ENCODE results near the gene PITRM1.
"Not testable (repeated sequence)": the region's sequence is repeated elsewhere in the genome, so short reads cannot be mapped to it uniquely, and the experiment has no call there.

Gene PITRM1

DNA sequence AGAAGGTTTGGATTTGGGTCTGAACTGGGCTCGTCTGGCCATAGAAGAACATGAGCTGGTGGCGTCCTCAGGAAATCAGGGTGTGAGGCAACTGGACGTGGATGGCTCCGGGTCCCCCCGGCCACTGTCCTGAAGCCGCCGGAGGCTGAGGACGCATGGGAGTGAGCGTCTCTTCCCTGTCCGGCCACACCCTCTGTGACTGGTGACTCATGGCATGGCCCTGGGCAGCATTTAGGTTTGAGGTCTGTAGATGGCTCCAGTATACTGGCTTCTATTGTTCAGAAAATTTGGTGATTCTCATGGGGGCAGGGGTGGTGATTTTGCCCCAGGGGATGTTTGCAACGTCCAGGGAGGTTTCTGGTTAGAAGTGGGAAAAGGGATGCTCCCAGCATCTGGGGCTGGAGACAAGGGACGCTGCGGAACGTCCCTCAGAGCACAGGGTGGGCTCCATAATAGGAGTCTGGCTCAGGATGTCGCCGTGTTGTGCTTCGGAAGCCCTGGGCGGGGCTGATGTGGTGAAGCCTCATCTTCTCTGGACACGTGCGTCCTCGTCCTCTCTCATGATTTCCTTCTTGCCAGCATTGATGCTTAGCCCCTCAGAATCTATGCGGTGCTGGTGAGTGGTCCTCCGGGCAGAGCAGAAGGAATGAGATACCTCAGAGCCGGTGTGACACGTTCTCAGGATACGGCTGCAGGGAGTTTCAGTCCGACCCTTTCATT, 49.9 kb downstream of the PITRM1 start:
- FAIRE-seq: no peak
- no peak for DNase-seq (ENCODE audit: low spot score)

DNA sequence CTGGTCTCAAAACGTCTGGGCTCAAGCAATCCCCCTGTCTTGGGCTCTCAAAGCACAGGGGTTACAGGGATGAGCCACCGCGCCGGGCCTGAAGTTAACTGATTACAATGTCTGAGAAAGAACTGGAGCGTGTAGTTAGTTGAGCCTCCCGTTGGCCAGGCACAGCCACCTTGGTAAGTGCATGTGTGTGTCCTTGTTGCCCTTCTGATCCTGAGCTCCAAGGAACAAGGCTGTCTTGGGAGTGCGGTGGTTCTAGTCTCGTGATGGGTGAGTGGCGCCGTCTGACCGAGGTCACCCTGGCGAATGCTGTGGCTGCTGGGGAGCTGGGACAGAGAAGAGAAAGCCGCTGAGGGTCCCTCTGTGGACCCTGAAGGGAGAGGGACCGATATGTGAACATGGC, 50.5 kb downstream of the PITRM1 start:
- FAIRE-seq (no peak), DNase-seq (ENCODE audit: low spot score) (no peak)

DNA sequence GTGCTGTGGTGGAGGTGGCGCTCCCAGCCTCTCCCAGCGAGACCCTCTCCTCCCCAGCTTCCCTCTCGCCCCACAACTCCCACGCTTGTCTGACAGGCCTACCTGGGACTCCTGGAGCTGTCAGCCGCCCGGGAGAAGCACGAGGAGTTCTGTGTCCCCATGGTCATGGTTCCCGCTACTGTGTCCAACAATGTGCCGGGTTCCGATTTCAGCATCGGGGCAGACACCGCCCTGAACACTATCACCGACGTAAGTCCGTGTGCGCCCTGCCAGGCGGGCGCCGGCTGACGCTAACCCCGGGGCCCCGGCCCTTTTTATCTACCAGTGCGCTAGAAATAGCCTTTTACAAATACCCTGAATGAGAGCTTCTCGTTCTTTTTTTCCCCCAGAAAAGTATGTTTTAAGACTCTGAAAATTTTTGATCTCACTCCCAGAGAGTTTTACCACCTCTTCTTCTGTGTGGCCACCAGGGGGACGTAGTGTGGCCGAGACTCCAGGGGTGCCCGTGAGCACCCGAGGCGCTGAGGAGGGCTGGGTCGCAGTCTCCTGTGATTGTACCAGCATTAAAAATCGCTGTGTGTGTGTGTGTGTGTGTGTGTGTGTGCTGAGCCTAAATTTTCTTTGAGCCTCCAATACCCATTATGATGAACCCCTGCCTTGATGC, 52.7 kb downstream of the PITRM1 start:
- DNase-seq (ENCODE audit: low spot score) (no peak), FAIRE-seq (no peak)

DNA sequence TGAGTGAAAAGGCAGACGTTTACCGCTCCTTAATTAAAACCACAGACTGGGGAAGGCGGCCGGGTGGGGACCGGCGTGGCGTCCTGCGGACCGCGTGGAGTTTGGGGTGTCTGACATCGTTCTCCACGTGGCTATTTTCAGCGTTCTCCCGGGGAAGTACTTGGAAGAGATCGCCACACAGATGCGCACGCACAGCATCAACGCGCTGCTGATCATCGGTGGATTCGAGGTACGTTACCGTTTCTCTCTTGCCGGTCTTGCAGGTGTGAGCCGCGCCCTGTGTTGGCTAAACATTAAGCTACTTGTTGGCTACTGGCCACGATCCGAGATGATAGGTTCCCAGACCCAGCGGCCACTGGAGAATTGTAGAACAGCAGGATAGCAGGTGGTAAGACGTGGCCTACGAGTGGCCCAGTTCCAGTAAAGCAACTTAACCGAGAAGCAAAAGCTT, 53.9 kb downstream of the PITRM1 start:
- FAIRE-seq: no peak
- no peak for DNase-seq (ENCODE audit: low spot score)

DNA sequence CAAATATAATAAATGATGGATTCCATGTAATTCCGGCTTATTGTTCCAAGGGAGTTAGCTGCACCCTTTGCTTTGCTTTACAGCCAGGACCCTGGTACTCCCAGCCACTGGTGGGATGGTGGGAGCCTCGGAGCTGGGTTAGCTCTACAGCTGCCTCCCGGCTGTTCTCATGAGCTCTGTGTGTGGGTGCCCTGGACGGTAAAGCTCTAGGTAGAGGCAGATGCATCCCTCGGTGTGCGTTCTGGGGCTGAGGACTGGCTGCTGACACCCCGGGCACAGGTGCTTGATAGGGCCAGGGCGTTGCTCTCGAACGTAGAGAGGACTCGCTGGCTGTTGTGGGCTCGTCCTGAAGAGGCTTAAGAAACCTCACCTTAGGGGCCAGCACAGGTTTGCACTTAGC, 55.1 kb downstream of the PITRM1 start:
- DNase-seq (ENCODE audit: low spot score): no peak
- FAIRE-seq: no peak

DNA sequence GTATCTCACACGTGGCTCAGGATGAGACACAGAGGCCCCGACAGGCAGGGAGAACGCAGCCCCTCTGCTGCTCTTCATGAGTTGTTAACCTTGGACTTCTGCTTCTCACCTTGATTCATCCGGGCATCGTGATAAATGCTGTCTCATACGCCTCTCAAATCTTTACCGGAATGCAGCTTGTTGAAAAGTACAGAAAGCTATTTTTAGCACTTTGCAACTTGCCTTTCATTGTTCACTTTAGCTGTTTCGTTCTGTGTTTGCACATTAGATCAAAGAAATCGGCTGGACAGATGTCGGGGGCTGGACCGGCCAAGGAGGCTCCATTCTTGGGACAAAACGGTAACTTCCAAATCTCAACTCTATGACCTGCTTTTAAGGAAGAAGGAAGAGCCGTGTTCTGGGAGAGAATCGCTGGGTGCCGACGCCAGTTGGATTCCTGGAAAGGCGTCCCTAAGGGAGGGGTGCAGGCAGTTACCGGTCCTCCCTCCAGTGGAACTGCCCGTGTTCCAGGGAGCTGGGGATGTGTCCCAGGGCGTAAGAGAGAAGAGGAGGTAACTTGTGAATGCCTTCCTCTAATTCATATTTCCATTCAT, 56.0 kb downstream of the PITRM1 start:
- DNase-seq (ENCODE audit: low spot score): no peak

DNA sequence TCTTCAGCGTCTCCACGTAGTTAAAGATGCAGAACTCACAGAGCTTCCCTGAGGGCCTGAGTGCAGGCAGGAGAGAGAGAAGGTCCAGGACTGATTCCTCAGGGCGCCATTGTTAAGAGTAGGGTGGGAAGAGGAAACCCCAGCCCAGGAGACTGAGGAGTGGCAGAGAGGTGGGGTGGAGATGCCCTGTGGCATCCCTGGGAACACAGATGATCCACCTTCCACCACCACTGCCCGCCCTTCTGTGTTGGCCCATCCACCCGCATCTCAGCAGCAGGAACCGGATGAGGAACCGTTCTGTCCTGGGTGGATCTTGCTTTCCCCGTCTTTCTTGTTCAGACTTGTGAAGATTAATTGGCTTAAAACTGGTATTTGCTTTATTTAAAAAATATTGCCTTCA, 56.9 kb downstream of the PITRM1 start:
- FAIRE-seq (no peak), DNase-seq (ENCODE audit: low spot score) (no peak)

More for the DNA sequence above, 56.0 kb downstream of the PITRM1 start:
- FAIRE-seq: no peak

DNA sequence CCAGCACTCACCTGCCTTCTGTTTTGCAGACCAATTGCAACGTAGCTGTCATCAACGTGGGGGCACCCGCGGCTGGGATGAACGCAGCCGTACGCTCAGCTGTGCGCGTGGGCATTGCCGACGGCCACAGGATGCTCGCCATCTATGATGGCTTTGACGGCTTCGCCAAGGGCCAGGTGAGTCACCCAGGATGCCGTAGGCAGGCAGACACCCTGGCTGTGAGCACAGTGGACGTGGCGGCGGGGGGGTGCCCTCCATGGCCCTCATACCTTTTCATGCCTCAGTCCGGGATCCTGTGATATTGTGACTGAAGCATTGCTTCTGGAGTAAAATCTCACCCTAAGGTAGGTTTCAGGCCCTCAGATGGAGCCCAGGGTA, 59.2 kb downstream of the PITRM1 start:
- DNase-seq (ENCODE audit: low spot score): no peak
- FAIRE-seq: no peak

DNA sequence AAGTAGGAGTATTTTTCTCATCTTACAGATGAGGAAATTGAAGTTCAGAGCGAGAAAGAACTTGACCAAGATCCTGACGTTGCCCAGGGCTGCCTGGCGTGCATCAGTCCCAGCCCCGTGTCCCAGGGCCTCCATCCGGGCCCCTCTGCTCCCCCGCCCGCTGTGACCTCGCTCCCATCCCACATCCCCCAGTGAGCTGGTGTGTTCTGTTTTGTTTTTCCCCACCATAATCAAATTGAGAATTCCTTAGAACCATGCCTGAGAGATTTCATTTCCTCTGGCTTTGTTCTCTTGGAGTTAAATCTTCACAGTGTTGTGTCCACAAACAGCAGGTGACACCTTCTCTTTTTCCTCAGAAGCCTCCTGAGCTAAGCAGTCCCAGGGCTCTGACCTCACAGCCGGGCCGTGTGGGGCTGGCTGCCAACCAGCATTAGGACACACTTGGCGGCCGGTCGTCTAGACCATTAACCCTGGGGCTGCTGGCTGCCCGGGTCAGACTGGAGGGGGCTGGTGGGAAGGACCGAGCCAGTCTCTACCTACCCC, 60.9 kb downstream of the PITRM1 start:
- no peak for FAIRE-seq
- DNase-seq (ENCODE audit: low spot score): no peak

DNA sequence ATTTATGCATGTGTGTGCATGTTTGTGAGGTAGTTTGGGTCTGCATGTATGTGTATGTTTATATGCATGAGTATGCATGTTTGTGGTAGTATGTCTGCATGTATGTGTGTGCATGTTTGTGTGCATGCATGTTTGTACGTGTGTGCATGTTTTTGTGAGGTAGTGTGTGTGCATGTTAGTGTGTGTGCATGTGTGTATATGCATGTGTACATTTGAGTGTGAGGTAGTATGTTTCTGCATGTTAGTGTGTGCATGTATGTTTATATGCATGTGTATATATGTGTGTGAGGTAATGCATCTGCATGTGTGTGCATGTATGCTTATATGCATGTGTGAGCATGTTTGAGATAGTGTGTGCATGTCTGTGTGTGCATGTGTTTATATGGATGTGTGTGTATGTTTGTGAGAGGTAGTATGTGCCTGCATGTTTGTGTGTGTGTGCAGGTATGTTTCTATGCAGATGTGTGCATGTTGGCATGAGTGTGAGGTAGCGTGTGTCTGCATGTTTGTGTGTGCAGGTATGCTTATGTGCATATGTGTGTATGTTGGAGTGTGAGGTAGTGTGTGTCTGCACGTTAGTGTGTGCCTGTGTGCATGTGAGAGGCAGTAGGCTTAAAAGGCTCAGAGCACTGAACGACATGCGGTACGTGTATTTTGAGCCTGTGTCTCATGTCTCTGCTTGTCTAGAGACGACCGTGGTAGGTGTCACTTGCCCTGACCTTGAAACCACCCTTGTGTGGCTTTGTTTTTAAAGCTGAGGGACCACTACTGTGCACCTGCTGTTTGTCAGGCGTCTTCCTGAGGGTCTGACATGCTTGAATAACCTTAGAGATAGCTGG, 61.6 kb downstream of the PITRM1 start:
- no peak for FAIRE-seq
- no peak for DNase-seq (ENCODE audit: low spot score)

DNA sequence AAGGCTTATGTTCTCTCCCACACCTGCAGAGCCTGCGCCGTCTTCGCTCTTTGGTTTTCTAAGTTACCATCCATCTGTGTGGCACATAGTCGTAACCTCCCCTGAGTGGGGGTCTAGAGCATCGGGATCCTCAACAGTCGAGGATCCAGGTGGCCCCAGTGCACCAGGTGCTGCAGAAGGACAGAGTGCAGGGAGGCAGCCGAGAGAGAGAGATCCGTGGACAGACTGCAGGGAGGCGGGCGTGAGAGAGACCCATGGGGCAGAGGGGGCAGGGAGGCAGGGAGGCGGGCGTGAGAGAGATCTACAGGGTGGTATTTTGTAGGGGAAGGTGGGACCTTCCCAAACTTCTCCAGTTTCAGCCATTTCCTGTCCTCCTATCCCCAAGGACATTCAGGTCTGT, 62.9 kb downstream of the PITRM1 start:
- FAIRE-seq: no peak

DNA sequence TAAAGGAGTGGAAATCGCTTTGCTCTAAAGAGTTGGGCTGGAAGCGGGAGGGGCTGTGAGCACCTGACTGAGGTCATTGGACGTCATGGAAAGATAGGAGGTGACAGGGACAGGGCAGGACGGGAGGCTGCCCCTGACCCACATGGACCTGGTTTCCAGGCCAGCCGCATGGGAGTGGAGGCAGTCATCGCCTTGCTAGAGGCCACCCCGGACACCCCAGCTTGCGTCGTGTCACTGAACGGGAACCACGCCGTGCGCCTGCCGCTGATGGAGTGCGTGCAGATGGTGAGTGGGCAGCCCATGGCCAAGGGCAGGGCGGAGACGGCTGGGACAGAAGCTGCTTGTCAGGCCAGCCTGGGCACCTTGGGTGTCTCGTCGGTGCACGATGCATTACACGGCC, 63.4 kb downstream of the PITRM1 start:
- no peak for FAIRE-seq
- no peak for DNase-seq (ENCODE audit: low spot score)

More for the DNA sequence above, 62.9 kb downstream of the PITRM1 start:
- no peak for DNase-seq (ENCODE audit: low spot score)

DNA sequence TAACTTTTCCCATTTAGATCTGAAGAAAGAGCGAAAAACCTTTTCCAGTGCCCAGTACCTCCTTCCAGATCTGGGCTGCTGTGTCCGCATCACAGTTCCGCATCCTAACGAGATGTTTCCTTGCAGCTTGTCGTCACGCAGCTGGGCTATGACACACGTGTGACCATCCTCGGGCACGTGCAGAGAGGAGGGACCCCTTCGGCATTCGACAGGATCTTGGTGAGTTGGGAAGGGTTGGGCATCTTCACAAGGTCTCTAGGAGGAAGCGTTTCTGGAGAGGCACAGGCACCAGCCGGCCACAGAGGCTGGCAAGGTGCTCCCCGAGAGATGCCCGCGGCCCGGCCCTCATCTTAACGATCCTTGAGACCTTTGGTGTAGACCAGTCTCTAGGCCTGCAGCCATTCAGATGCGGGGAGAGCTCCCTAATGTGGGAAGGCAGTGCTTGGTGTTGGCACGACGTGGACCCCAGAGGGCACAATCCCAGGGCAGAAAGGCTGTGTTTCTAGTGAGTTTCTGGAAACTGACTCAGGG, 63.9 kb downstream of the PITRM1 start:
- no peak for FAIRE-seq
- DNase-seq (ENCODE audit: low spot score): no peak

DNA sequence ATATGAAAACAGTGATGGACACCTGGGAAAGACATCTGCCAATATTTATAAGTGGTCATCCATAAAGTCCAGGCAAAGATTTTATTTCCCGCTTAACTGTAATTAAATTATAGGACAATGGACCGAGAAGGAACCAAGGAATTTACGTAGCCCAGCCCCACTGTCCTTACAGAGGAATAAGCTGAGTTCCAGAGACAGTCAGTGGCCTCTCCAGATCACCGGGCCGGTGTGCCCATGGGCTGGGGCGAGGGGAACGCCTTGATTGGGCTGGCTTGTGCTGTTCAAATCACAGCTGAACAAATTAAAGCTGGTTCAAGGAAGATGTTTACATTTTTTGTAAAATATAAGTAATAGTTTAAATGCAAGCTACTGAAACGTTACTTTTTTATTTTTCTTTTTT, 64.5 kb downstream of the PITRM1 start:
- FAIRE-seq (no peak), DNase-seq (ENCODE audit: low spot score) (no peak)

DNA sequence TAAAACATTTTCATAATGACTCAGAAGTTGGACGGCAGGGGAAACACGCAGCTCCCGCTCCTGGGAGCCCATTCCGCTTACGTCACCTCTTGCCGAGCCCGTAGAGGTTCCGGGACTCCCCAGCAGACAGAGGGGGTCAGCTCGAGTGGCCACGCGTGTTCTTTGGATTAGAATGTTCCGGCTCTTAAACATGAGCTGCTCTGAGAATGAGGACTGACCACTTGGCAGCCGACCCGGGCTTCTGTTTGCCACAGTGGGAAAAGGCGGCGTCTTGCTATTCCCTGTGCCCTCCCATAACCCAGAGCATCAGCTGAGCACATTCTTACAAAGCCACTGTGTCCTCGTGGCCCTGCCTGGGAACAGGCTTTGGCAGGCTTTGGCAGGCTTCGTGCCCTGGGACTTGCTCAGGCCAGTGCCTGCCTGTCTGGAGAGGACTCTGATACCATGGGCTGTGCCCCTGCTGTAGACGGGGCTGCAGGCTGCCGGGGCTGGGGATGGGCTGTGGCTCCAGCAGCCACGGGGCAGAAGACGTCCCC, 65.1 kb downstream of the PITRM1 start:
- DNase-seq (ENCODE audit: low spot score) (peak; percentile 100), FAIRE-seq (peak; percentile 99)

DNA sequence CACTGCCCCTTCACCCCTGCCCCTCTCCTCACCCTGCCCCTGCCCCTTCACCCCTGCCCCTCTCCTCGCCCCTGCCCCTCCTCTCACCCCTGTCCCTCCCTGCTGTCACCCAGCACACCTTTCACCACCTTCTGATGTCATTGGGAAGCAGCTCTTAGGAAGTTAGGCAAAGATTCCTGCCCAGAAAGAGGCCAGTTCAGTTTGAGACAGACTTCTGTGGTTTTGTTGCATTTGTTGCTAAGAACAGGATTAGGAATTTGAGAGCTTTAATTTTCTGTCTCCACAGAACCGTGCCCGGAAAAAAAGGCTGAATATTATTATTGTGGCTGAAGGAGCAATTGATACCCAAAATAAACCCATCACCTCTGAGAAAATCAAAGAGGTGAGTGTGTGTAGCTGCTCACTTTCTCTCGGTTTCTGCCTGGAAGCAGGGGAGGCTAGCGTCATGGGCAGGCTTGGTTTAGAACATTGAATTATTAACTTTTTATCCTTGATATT, 65.6 kb downstream of the PITRM1 start:
- DNase-seq (ENCODE audit: low spot score) (no peak), FAIRE-seq (no peak)

DNA sequence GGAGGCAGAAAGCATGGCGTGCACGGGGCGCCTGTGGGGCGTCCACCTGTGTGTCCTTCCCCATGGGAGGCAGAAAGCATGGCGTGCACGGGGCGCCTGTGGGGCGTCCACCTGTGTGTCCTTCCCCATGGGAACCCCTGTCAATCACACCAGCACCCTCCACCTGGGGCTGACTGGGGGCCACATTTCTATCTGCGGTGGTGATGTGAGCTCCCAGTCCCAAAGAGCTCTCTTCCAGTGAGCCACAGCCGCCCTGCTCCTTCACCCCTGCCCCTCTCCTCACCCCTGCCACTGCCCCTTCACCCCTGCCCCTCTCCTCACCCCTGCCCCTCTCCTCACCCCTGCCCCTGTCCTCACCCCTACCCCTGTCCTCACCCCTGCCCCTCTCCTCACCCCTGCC, 66.3 kb downstream of the PITRM1 start:
- FAIRE-seq: not testable (repeated sequence)

DNA sequence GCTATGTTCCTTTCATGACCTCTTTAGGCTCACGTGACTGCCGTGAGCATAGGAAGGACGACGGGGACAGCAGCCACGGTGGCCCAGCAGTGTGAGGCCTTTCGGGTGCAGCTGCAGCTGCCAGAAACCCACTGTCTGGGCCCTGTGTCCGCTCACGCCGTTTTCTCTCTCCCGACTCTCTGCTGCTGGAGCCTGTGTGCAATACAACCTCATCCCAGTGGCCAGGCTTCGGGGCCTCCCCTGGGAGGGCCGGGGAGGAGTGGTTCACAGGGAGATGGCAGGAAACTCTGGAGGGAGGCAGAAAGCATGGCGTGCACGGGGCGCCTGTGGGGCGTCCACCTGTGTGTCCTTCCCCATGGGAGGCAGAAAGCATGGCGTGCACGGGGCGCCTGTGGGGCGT, 66.7 kb downstream of the PITRM1 start:
- DNase-seq (ENCODE audit: low spot score): no peak
- FAIRE-seq: no peak

More for the DNA sequence above, 66.3 kb downstream of the PITRM1 start:
- not testable (repeated sequence) for DNase-seq (ENCODE audit: low spot score)

DNA sequence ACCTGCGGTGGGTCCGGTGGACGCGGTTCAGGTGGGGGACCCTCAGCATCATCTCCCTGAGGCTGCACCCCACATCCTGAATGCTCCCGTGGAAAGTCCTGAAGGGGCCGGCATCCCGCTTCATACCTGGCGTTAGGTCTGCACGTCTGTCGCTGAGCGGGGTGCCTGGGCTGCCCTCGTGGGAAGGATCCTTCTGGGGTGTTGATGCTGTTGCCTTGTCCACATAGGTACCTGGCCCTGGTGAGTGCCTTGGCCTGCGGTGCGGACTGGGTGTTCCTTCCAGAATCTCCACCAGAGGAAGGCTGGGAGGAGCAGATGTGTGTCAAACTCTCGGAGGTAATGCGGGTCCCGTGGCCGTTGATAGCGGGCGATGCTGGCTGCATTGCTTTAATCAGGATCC, 67.4 kb downstream of the PITRM1 start:
- FAIRE-seq (no peak), DNase-seq (ENCODE audit: low spot score) (no peak)

DNA sequence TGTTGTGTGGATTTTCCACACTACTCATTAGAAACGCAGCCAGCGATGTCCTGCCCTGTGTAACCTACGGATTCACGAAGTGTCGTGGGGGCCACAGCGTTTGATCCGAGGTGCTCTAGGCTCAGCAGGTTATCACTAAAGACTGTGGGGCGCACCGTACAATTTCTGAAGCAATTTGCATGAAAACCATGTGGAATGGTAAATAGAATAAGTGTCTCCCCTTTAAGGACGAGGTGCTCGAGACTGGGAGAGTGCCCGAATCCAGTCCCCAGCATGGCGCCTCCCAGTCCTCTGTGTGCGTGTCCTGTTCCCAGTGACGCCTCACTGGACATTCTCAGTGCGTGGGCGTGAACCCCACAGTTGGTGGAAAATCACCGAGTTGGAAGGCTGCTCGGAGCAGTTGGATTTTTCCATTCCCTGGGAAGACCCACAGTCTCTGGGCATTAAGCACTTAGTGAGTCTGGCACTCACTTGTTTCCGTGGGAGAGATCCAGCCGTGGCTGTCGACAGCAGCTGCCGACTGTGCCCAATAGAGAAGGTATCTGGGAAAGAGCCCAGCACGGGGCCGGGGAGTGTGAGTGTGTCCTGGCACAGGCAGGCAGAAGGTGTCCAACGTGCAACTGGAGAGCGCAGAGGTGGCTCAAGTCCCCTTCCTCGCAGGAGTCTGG, 68.2 kb downstream of the PITRM1 start:
- FAIRE-seq (no peak), DNase-seq (ENCODE audit: low spot score) (no peak)
